DOHH2 (cell line): Measurements from ENCODE around the gene LYZL2.

Source experiments
- CTCF ChIP-seq: fragments of 200-600 bp; sonication (generic); IDR thresholded peaks from one replicate; pipeline ENCODE4 v1.5.1; 2014; ENCODE audit warnings: antibody characterized with exemption, mild to moderate bottlenecking, low read depth, low read length; ENCODE audit not compliant: poor library complexity, severe bottlenecking
- EZH2phosphoT487 ChIP-seq: fragments of 200-600 bp; sonication (generic); IDR thresholded peaks from 2 replicates; pipeline ENCODE4 v1.6.1; 2017; ENCODE audit warnings: borderline replicate concordance, mild to moderate bottlenecking, antibody characterized with exemption, low read length, moderate library complexity, mixed read lengths

- TF ChIP-seq CTCF (no peak), EZH2phosphoT487 (no peak)
Observed at GRCh38 chr10:30594077-30594476, 35.5 kb downstream of the LYZL2 start.
